GM12865 (cell line): Measurements from ENCODE around the gene ZNF219.

Experiments used
- DNase-seq: peaks from one replicate; pipeline ENCODE4 v3.0.0; 2010; ENCODE audit warnings: low read depth
- H3K4me3 ChIP-seq: 2 replicates; pipeline ENCODE4 v1.5.1; 2011; ENCODE audit warnings: mild to moderate bottlenecking, low read depth, low read length, control low read depth
- CTCF ChIP-seq: IDR thresholded peaks from 2 replicates; pipeline ENCODE4 v1.5.1; 2011; ENCODE audit warnings: low read length, control low read depth, low read depth, inconsistent platforms; ENCODE audit not compliant: insufficient read depth; ENCODE audit errors: missing control alignments

Gene ZNF219

GRCh38 chr14:21120686-21121085, 22.2 kb upstream of the ZNF219 start:
- DNase-seq: no peak
- no peak overlapping the region for H3K4me3 ChIP-seq
- TF ChIP-seq CTCF: no peak

- no peak for TF ChIP-seq CTCF
- no peak for DNase-seq
- no peak overlapping the region for H3K4me3 ChIP-seq
These were observed 20.5 kb upstream of the ZNF219 start for GRCh38 chr14:21118933-21119332.

GRCh38 chr14:21113369-21113768, 14.9 kb upstream of the ZNF219 start:
- no peak for TF ChIP-seq CTCF
- peak; percentile 5 for DNase-seq
- no peak overlapping the region for H3K4me3 ChIP-seq

- no peak for DNase-seq
- no peak overlapping the region for H3K4me3 ChIP-seq
- no peak for TF ChIP-seq CTCF
These were observed 13.8 kb upstream of the ZNF219 start for GRCh38 chr14:21112255-21112654.

- DNase-seq: peak; percentile 84
- no peak overlapping the region for H3K4me3 ChIP-seq
- TF ChIP-seq CTCF: no peak
These were observed 11.1 kb upstream of the ZNF219 start for GRCh38 chr14:21109377-21110138.

GRCh38 chr14:21108791-21109190, 10.3 kb upstream of the ZNF219 start:
- peak; percentile 62 for DNase-seq
- no peak for TF ChIP-seq CTCF
- no peak overlapping the region for H3K4me3 ChIP-seq

- TF ChIP-seq CTCF: no peak
- no peak overlapping the region for H3K4me3 ChIP-seq
- no peak for DNase-seq
These were observed 8.9 kb upstream of the ZNF219 start for GRCh38 chr14:21107283-21107800.
